HG03095 (cell line): ENCODE measurements around the gene GAL3ST1.
A peak's percentile ranks its signal among the peaks of the same experiment; 100 is the strongest.
"Not testable (repeated sequence)": the region's sequence is repeated elsewhere in the genome, so short reads cannot be mapped to it uniquely, and the experiment has no call there.

Experiments used
- ATAC-seq: cut with Tn5 transposase; IDR thresholded peaks from one replicate; pipeline ENCODE4 v1.9.1; 2021; ENCODE audit warnings: moderate library complexity; ENCODE audit not compliant: unreplicated experiment

GAL3ST1 gene, protein sequence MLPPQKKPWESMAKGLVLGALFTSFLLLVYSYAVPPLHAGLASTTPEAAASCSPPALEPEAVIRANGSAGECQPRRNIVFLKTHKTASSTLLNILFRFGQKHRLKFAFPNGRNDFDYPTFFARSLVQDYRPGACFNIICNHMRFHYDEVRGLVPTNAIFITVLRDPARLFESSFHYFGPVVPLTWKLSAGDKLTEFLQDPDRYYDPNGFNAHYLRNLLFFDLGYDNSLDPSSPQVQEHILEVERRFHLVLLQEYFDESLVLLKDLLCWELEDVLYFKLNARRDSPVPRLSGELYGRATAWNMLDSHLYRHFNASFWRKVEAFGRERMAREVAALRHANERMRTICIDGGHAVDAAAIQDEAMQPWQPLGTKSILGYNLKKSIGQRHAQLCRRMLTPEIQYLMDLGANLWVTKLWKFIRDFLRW

DNA sequence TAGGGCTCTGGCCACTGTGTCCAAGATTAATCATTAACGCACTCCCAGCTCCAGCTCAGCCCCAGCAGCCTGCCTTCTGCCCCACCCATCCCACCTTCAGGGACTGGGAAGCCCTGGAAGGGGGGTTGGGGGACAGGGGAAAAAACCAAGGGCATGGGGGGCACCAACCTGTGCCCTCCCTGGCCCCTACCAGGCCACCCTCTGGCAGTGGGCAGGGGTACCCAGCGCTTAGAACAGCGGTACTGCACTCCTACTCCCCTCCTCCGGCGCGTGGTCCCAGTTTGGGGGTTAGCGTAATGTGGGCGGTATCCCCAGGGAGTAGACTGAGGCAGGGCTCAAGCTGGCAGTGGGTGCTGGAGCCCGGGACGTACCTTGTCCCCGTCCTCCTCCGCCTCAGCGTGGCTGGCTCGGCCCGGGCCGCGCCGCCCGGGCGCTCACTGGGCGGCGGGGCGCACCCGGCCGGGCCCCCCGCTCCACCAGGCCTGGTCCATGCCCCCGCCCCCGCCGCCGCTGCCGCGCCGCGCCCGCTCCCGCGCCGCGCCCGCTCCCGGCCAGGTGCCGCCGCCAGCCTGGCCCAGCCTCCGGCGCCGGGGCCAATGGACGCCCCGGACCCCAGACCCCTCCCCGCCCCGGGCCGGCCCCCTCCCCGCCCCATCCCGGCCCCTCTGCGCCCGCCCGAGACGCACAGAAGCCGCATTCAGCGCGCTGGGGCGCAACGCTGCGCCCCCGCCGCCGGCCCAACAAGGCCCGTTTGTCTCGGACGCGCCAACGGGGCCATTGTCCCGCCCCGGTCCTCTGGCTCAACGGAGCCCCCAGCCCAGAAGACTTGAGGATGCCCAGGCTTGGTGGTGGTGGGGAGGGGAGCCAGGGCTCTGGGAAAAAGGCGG, at the start of gene GAL3ST1:
GAL3ST1 (minus strand) TSS at position 571 of the 887 bp plus-strand sequence. CDS start 17,273 bp downstream, outside the sequence.
- no peak for ATAC-seq

DNA sequence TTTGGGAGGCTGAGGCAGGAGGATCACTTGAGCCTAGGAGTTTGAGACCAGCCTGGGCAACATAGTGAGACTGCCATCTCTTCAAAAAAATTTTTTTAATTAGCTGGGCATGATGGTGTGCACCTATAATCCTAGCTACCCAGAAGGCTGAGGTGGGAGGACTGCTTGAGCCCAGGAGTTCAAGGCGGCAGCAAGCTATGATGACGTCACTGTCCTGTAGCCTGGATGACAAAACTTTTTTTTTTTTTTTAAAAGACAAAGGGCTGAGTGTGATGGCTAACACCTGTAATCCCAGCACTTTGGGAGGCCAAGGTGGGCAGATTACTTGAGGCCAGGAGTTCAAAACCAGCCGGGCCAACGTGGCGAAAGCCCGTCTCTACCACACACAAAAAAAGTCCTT, 45.4 kb upstream of the GAL3ST1 start:
- ATAC-seq, result not testable (repeated sequence)

DNA sequence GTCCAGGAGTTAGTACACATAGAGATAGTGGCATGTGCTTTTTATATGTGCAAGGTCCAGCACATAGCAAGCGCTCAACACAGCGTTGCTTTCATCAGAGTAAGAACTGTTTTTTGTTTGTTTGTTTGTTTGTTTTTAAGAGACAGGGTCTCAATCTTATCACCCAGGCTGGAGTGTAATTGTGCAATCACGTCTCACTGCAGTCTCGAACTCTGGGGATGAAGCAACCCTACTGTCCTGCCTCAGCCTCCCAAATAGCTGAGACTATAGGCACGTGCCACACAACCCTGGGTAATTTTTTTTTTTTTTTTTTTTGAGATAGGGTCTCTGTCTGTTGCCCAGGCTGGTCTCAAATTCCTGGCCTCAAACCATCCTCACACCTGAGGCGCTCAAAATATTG, 43.4 kb upstream of the GAL3ST1 start:
- ATAC-seq, result no peak

DNA sequence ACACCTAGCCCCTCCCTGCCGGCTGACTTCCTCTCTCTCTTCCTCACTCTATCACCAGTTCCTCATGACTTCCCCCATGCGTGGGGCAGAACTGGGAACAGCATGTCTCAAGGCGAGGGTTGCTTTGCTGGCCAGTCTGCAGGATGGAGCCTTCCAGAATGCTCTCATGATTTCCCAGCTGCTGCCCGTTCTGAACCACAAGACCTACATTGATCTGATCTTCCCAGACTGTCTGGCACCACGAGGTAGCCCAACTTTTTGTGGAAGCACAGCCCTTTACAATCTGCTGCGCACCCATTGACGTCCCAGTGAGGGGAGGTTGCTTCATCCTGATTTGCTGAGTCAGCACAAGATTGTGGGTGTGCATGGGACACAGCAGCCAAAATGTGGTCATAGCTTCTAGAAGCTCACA, 41.1 kb upstream of the GAL3ST1 start:
- no peak for ATAC-seq

DNA sequence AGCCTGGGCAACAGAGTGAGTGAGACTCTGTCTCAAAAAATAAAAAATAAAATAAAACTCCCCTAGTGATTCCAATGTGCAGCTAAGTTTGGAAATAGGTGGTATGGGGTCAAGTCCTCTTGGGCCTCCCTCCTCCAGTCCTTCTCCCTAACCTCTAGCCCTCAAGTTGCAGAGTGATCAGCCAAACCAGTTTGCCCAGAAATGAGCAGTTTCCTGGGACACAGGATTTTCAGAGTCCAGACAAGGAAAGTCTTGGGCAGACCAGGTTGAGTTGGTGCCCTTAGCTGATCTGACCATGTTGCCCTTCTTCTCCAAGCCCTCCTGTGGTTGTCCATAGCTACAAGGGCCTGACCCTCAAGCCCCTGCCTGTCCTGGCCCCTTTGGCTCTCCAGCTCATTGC, 40.4 kb upstream of the GAL3ST1 start:
- no peak for ATAC-seq

DNA sequence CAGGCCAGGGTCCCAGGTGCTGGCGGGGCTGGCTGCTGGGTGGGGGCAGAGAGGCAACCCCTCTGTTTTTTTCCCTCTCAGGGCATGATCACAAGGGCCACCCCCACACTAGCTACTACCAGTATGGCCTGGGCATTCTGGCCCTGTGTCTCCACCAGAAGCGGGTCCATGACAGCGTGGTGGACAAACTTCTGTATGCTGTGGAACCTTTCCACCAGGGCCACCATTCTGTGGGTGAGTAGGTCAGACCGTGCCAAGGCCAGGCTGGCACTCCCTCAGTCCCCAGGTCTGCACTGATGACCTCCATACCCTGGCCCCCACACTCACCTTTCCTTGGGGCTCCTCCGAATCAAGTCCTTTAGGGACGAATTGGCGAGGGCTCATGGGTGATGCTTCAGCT, 39.8 kb upstream of the GAL3ST1 start:
- ATAC-seq, result no peak

DNA sequence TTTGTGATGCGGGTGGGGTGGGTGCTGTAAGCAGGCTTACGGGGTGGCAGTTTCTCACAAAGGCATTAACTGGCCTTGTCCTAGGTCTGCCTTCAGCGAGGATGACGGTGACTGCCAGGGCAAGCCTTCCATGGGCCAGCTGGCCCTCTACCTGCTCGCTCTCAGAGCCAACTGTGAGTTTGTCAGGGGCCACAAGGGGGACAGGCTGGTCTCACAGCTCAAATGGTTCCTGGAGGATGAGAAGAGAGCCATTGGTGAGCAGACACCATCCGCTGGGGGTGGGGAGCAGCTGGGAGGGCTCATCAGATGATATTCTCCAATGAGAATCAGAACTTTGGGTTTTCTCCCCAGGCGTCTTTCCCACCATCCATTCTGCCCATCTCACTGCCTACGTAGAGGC, 38.3 kb upstream of the GAL3ST1 start:
- no peak for ATAC-seq

DNA sequence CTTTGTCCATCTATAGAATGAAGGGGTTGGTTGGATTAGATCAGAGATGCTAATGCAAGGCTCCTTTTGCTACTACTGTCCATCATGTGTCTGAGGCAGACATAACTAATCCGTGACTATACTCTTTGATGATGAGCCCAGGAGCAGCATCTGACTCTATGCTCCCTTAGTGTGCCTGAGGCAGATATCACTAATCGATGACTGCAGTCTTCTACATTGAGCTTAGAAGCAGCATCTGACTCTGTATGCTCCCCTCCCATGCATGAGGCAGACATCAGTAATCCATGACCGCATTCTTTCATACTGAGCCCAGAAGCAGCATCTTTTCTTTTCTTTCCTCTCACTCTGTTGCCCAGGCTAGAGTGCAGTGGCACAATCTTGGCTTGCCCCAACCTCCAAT, 36.7 kb upstream of the GAL3ST1 start:
- ATAC-seq, result no peak

DNA sequence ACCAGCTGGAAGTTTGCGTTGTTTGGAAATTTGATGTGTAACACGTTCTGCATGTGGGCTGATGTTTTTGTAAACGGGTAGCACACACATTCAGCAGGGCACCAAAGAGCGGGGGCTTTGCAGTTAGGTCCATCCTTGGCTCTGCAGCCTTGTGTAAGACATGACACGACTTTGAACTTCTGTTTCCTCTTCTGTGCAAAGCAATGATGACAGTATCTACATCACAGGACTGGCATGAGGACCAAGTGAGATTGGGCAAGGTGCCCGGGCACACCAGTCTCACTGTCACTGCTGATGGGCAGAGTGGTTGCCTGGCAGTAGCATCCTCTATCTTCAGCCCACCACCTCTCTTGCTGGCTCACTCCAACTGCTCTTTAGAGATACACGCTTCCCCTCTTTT, 35.8 kb upstream of the GAL3ST1 start:
- ATAC-seq, result no peak

DNA sequence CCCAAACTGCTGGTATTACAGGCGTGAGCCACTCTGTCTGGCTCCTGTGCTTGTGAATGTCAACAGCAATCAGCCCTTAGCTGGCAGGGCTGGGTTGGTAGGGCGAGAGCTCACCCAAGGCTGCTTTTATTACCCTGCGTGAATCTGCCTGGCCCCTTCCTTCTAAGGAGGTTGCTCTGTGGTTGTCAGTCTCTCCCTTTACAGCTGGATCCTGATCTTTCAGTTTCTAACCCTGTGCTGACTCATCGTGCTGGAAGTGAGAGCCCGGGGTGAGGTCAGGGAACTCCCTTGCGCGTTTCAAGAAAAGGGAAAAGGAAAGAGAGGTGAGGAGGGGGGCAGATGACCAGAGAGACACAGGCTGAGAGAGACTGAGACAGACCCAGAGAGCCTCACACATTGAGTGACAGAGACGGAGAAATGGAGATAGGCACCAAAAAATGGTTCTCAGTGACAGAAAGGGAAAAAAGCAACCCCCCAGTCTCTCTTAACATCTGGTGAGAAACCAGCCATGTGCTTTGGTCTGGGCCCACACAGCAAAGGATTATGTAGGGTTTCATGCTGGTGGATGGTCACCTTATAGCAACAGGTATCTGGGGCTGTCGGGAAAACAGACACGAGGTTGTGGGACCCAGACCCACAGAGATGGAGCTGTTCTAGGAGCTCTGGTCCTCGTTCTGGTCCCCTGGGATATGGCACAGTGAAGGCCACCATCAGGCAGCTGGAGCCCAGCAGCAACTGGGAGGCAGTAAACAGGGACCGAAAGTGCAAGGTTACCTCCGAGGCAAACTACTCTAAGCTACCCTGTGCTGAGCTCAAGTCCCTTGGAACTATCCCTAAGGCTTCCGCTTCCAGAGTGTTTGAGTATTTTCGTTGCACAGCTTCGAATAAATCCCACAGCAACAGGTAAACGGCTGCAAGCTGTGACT, 35.1 kb upstream of the GAL3ST1 start:
- ATAC-seq, result no peak

DNA sequence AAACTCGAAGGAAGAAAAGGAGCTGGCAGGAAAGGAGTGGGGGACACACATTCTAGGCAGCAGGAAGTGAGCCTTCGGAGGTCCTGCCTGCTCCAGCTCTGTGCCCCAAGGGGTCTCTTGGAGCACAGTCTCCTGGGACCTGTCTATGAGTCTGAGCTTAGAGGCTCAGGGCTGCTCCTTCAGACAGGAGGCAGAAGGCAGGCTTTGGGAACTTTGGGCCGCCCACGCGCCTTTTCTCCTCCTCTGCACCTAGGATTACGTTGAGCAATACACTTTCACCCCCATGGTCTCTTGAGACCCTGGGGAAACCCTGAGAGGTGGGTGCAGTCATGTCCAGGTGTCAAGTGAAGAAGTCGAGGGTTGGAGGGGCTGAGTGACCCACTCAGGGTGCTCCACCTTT, 33.5 kb upstream of the GAL3ST1 start:
- no peak for ATAC-seq

DNA sequence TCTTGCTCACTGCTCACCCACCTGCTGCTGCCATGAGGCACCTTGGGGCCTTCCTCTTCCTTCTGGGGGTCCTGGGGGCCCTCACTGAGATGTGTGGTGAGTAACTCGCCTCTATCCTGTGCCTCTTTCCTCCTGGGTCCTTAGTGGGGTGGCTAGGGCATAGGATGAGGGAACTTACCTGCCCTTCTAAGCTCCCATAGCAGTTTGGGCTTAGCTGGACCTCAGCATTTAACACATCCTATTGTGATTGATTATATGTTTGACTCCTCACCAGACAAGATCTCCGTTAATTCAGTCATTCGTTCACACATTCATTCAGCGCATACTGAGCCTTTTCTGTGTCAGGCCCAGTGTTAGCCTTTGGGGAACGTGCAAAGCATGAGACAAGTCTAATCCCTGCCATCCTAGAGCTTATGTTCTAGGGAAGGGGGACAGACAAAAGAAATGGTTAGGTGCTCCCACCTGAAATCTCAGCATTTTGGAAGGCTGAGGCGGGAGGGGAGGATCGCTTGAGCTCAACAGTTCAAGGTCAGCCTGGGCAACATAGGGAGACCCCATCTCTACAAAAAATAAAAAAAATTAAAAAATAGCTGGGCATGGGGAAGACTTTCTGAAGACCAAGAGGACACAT, 33.0 kb upstream of the GAL3ST1 start:
- ATAC-seq, result peak; percentile 11

DNA sequence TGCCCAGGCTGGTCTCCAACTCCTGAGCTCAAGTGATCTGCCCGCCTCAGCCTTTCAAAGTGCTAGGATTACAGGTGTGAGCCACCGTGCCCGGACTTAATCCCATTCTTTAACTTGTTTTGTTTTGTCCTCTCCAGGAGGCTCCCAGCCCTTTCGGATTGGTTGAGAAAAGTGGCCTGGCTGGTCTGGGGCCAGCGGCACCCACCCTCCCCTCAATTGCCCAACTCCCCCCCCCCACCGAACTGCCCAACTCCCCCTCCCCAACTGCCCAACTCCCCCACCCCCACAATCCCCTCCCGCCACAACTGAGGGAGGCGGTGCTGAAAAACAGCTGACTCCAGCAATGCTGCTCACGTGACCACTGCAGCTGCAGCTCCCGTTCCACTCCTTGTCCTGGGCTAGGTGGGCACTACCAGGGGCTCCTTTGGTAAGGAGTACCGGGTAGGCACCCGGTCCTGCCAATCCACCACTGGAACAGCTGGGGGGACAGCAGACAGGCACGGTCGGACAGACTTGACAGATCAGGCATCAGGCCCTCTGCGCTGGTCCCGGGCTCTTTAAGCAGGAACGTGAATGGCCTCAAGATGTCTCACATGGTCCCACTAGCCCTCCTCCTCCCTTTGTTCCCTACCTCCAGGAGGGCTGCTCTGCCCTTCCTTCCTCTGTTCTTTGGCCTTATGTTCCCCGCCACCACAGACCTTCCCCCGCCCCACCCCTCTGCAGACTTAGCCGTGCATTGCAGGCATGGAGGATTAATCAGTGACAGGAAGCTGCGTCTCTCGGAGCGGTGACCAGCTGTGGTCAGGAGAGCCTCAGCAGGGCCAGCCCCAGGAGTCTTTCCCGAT, 32.2 kb upstream of the GAL3ST1 start, which contains the start of gene TCN2:
TCN2 (plus strand) TSS at position 720 of the 845 bp plus-strand sequence. CDS start 158 bp downstream, outside the sequence.
- ATAC-seq, result peak; percentile 40

DNA sequence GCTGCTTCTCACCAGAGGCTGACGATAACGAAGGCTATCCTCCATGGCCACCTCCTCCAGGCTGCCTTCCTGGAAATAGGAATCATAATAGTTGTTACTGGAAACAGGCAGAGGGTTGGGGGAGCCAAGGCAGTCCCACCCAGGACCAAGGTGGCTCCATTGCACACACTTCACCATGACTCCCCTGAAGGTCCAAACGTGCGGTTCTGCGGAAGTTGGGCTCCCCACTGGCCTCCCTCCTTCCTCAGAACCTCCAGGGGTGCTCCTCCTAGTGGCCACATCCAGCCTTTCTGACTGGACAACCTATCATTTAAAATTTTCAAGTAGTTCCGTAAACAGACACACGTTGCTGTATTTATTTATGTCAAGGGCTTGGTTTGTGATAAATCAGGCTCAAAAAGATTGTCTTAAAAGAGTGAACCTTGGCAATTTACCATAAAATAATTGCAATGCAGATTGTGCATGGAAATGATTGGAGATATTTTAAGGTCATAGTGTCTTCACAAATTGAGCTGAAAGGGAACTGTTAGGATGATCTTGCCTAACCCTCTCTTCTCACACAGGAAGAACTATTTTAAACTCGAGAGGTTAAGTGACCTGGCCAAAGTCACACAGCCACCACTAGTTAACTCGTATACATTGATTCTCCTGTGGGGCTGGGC, 31.1 kb upstream of the GAL3ST1 start:
- no peak for ATAC-seq

DNA sequence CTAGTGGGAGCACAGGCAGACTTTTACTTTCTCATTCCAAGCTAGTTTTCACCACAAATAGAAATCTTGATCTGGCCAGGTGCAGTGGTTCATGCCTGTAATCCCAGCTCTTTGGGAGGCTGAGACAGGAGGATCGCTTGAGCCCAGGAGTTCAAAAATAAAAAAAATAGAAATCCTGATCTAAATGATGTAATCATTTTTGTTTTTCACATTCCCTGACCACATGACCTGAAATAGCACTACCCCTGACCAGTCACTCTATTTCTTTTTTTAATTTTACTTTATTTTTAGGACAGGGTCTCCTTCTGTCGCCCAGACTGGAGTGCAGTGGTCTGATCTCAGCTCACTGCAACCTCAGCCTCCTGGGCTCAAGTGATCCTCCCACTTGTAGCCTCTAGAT, 30.3 kb upstream of the GAL3ST1 start:
- ATAC-seq, result no peak

DNA sequence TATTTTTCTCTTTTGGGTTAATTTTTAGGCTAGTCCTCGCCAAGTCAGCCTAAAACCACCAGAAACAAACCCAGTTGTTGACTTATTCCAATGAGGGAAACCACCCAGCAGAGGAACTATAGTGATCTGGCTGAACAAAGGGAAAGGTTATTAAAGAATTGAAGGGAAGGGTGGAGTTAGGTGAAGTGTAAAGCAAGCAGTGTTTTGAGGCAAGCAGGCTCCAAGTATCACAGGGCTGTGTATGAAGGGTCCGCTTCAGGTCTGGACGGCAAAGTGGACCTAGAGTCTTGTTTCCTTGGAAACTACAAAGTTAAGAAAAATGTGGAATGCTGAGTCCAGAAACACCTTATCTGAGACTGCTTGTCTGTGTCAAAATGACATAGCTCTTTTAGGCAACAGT, 29.3 kb upstream of the GAL3ST1 start:
- no peak for ATAC-seq

DNA sequence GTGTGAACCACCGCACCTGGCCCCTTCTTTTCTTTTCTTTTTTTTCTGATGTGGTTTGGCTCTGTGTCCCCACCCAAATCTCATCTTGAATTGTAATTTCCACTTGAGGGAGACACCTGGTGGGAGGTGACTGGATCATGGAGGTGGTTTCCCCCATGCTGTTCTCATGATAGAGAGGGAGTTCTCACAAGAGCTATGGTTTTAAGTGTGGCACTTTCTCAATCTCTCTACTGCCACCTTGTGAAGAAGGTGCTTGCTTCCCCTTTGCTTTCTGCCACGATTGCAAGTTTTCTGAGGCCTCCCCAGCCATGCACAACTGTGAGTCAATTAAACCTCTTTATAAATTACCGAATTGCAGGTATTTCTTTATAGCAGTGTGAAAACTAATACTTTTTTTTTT, 27.6 kb upstream of the GAL3ST1 start:
- ATAC-seq, result no peak

DNA sequence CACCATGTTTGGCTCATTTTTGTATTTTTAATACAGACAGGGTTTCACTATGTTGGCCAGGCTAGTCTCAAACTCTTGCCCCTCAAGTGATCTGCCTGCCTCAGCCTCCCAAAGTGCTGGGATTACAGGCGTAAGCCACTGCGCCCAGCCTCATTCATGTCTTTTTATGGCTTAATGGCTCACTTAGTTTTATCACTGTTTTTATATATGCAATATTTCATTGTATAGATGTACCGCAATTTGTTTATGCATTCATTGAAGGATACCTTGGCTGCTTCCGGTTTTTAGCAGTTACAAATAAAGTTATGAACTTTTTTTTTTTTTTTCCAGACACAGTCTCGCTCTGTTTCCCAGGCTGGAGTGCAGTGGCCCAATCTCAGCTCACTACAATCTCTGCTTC, 27.0 kb upstream of the GAL3ST1 start:
- ATAC-seq, result no peak

DNA sequence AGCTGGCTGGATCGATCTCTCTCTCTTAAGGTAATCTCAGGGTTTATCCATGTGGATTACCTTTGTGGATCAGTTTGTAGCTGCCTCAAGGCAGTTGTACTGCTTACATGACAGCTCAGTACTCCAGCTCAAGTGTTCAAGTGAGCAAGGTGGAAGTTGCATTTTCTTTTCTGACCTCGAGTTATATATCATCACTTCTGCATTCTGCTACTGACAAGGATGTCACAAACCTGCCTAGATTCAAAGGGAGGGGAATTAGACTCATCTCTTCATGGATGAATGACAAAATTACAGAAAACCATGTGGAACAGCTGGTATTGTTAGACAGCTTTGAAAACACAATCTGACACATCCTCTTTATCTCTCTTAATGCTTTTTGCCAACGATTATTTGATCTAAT, 26.5 kb upstream of the GAL3ST1 start:
- no peak for ATAC-seq
